Measurements from ENCODE around the gene ABHD1. TPM values are rescaled to one million over a fixed set of nuclear protein-coding genes. Genes with fewer than 3 reads are reported as not detected.
"Not testable (repeated sequence)": the region's sequence is repeated elsewhere in the genome, so short reads cannot be mapped to it uniquely, and the experiment has no call there.

The ABHD1 gene
- polyA plus RNA-seq, 4 donors, result 0.46 to 1.5 (median 0.95) TPM

GRCh38 chr2:27162151-27163121 lies 38.8 kb downstream of the ABHD1 start:
- no peak for DNase-seq (ENCODE audit: low read depth in 4 of 4, low spot score in 3 of 4)

- no peak for DNase-seq (ENCODE audit: low read depth in 4 of 4, low spot score in 3 of 4)
These were observed 41.5 kb downstream of the ABHD1 start for GRCh38 chr2:27164960-27165763.

DNA sequence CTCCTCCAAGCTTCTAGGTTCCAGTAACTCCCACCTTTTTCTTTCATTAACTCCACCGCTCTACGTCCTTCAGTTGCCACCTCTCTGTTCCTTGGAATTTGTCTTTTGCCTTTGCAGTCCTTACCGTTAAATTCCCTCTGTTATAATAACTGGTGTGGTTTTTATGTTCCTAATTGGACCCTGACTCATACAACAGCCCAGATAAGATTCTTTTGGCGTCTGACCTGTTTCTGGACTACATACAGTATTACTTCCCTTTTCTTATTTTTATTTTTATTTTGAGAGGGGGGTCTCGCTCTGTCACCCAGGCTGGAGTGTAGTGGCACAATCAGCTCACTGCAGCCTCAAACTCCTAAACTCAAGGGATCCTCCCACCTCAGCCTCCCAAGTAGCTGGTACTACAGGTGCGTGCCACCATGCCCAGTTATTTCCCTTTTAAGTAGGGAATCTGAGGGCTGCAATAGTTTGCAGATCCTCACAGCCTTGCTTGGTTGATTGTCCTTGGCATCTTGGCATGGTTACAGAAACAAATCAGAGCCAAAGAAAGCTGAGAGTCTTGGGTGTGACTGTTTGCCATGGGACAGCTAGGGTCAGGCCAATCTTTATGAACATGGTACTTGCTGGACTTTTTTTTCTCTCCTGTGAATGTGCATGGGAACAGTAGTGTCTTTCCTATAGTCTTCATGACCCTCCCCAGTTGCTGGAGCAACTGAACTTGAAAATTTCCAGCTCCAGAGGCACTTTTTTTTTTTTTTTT lies 47.1 kb downstream of the ABHD1 start:
- DNase-seq (ENCODE audit: low read depth in 4 of 4, low spot score in 3 of 4), result no peak

DNA sequence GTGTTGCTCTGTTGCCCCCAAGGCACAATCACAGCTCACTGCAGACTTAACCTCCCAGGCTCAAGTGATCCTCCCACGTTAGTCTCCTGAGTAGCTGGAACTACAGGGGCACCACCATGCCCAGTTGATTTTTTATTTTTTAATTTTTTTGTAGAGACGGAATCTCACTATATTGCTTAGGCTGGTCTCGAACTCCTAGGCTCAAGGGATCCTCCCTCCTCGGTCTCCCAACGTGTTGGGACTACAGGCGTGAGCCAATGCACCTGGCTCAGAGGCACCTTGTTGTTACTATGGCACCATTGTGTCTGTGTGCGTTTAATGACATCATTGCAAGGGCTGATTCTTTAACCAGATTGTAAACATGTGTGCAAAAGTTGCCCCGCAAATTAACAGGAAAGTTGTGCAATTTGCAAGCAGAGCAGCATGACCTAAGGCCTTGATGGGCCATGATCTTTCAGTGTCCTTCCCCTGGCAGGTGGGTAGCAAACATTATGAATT lies 47.8 kb downstream of the ABHD1 start:
- DNase-seq (ENCODE audit: low read depth in 4 of 4, low spot score in 3 of 4), result no peak

GRCh38 chr2:27174638-27175037 lies 51.0 kb downstream of the ABHD1 start:
- no peak for DNase-seq (ENCODE audit: low read depth in 4 of 4, low spot score in 3 of 4)

DNA sequence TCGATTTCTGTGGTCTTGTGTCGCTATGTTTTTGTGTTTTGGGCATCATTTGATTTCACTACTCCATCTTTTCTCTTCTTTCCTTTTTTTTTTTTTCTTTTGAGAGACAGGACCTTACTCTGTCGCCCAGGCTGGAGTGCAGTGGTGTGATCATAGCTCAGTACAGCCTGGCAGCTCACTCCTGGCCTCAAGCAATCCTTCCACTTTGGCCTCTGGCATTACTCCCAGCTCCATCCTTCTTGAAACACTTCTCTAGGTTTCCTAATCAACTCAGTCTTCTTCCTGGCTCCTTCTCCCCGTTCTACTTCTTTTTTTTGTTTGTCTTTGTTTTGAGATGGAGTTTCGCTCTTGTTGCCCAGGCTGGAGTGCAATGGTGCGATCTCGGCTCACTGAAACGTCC lies 51.7 kb downstream of the ABHD1 start:
- no peak for DNase-seq (ENCODE audit: low read depth in 4 of 4, low spot score in 3 of 4)

GRCh38 chr2:27175781-27176180 lies 52.2 kb downstream of the ABHD1 start:
- not testable (repeated sequence) for DNase-seq (ENCODE audit: low read depth in 4 of 4, low spot score in 3 of 4)

DNA sequence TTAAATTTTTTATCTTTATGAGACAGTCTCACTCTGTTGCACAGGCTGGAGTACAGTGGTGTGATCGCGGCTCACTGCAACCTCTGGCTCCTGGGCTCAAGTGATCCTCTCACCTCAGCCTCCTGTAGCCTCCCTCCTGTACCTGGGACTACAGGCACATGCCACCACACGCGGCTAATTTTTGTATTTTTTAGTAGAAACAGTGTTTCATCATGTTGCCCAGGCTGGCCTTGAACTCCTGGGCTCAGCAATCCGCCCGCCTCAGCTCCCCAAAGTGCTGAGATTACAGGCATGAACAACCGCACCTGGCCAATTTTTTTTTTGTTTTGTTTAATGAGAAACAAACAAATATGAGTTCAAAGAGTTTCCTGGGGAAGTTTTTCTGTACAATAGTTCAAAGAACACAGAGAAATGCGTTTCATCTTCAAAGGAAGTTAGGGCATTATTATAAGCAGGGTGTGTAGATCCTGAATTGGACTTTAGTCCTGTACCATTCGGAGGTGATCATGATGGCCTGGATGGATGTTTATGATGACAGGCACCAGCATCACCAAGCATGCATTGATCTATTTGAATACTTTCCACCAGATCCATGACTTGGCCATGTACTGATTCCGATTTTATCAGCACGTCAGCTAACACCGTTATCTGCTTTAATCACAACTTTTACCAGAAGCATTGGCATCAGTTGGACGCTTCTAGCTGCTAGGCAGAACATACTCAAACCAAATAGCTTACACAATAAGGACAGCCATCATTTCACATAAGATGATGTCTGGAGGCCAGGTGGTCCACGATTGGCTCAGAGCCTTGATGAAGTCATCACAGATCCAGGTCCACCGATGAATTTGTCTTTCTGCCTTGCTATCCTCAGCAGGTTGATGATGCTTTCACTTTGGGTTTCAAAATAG lies 54.1 kb downstream of the ABHD1 start:
- DNase-seq (ENCODE audit: low read depth in 4 of 4, low spot score in 3 of 4), result no peak

DNA sequence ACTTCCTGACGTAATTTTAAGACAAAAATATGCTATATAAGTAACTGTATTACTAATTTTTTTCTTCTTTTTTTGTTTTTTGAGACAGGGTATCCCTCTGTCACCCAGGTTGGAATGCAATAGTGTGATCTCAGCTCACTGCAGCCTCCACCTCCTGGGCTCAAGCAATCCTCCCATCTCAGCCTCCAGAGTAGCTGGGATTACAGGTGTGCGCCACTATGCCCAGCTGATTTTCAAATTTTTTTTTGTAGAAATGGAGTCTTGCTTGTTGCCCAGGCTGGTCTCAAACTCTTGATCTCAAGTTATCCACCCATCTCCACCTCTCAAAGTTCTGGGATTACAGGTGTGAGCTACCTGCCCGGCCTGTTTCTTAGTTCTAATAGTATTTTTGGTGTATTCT lies 54.9 kb downstream of the ABHD1 start:
- no peak for DNase-seq (ENCODE audit: low read depth in 4 of 4, low spot score in 3 of 4)

DNA sequence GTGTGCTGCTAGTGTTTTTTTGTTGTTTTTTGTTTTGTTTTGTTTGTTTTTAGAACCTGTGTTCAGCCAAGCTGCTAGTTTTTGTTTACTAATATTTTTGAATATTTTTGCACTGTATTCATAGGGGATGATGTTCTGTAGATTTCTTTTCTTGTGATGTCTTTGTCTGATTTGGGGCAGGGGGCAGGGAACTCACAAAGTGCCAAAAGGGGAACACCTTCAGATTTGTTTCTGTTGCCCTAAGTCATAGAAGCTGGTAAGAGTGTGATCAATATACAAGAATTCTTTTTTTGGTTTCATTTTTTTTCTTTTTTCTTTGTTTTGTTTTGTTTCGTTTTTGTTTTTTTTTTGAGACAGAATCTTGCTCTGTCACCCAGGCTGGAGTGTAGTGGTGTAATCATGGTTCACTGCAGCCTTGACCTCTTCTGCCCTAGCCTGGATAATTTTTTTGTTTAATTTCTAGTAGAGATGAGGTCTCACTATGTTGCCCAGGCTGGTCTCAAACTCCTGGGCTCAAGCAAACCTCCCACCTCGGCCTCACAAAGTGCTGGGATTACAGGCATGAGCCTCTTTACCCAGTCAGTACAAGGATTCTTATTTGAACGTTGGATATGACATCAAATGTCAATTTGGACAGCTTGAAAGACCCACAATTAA lies 55.9 kb downstream of the ABHD1 start:
- no peak for DNase-seq (ENCODE audit: low read depth in 4 of 4, low spot score in 3 of 4)

Other genes with a start within 250 kb of the ABHD1 start
- gene MAPRE3, start 153.2 kb upstream of the ABHD1 start, polyA plus RNA-seq (ENCODE audit: insufficient read length in 4 of 4), result 10 to 100 TPM; 10.2 to 17.8 (median 13.1) TPM
- 10 to 100 TPM; 56.9 to 90.7 (median 71.4) TPM for gene TMEM214, start 90.8 kb upstream of the ABHD1 start, polyA plus RNA-seq (ENCODE audit: insufficient read length in 4 of 4)
- 10 to 100 TPM; 30.8 to 66.8 (median 61.1) TPM for gene AGBL5, start 72.1 kb upstream of the ABHD1 start, polyA plus RNA-seq (ENCODE audit: insufficient read length in 4 of 4)
- 100 to 1,000 TPM; 212 to 268 (median 247) TPM for gene OST4, start 52.2 kb upstream of the ABHD1 start, polyA plus RNA-seq (ENCODE audit: insufficient read length in 4 of 4)
- gene EMILIN1, start 45.2 kb upstream of the ABHD1 start, polyA plus RNA-seq (ENCODE audit: insufficient read length in 4 of 4), result 100 to 1,000 TPM in 2 of 4 donors, 10 to 100 TPM in 2; 67.1 to 206 (median 91.1) TPM
- gene KHK, start 37.0 kb upstream of the ABHD1 start, polyA plus RNA-seq (ENCODE audit: insufficient read length in 4 of 4), result 10 to 100 TPM in 3 of 4 donors, 1 to 10 TPM in 1; 6.0 to 52.3 (median 36.3) TPM
- 10 to 100 TPM in 1 of 4 donors, 1 to 10 TPM in 3; 4.4 to 10.5 (median 5.8) TPM for gene CGREF1, start 4.7 kb upstream of the ABHD1 start, polyA plus RNA-seq (ENCODE audit: insufficient read length in 4 of 4)
- 10 to 100 TPM; 44.2 to 58.7 (median 47.3) TPM for gene PREB, start 10.8 kb downstream of the ABHD1 start, polyA plus RNA-seq (ENCODE audit: insufficient read length in 4 of 4)
- gene PRR30, start 15.6 kb downstream of the ABHD1 start, polyA plus RNA-seq (ENCODE audit: insufficient read length in 4 of 4), result not detected
- gene TCF23, start 25.2 kb downstream of the ABHD1 start, polyA plus RNA-seq (ENCODE audit: insufficient read length in 4 of 4), result 1 to 10 TPM in 1 of 4 donors, under 1 TPM in 3; 0.59 to 3.2 (median 0.75) TPM
- gene ATRAID, start 88.2 kb downstream of the ABHD1 start, polyA plus RNA-seq (ENCODE audit: insufficient read length in 4 of 4), result 100 to 1,000 TPM; 142 to 162 (median 153) TPM
- gene SLC5A6, start 88.5 kb downstream of the ABHD1 start, polyA plus RNA-seq (ENCODE audit: insufficient read length in 4 of 4), result 10 to 100 TPM; 19.9 to 48.4 (median 35.2) TPM
- 10 to 100 TPM; 33.7 to 61.4 (median 43.1) TPM for gene CAD, start 93.6 kb downstream of the ABHD1 start, polyA plus RNA-seq (ENCODE audit: insufficient read length in 4 of 4)
- gene SLC30A3, start 139.2 kb downstream of the ABHD1 start, polyA plus RNA-seq (ENCODE audit: insufficient read length in 4 of 4), result 1 to 10 TPM in 3 of 4 donors, under 1 TPM in 1; 0.98 to 8.7 (median 5.3) TPM
- gene DNAJC5G, start 151.6 kb downstream of the ABHD1 start, polyA plus RNA-seq (ENCODE audit: insufficient read length in 4 of 4), result 1 to 10 TPM in 1 of 4 donors, under 1 TPM in 3; 0.18 to 1.7 (median 0.46) TPM
- gene TRIM54, start 158.6 kb downstream of the ABHD1 start, polyA plus RNA-seq (ENCODE audit: insufficient read length in 4 of 4), result 1 to 10 TPM in 3 of 4 donors, under 1 TPM in 1; 0.07 to 6.4 (median 3.9) TPM
- 1 to 10 TPM in 2 of 4 donors, under 1 TPM in 2; 0.53 to 1.3 (median 0.88) TPM for gene UCN, start 184.6 kb downstream of the ABHD1 start, polyA plus RNA-seq (ENCODE audit: insufficient read length in 4 of 4)
- 10 to 100 TPM; 72.0 to 89.4 (median 81.4) TPM for gene MPV17, start 199.3 kb downstream of the ABHD1 start, polyA plus RNA-seq (ENCODE audit: insufficient read length in 4 of 4)
- 10 to 100 TPM; 50.5 to 77.6 (median 70.3) TPM for gene GTF3C2, start 232.9 kb downstream of the ABHD1 start, polyA plus RNA-seq (ENCODE audit: insufficient read length in 4 of 4)
- 10 to 100 TPM; 37.5 to 59.3 (median 48.2) TPM for gene EIF2B4, start 246.5 kb downstream of the ABHD1 start, polyA plus RNA-seq (ENCODE audit: insufficient read length in 4 of 4)
- 100 to 1,000 TPM in 3 of 4 donors, 10 to 100 TPM in 1; 92.7 to 112 (median 102) TPM for gene SNX17, start 246.8 kb downstream of the ABHD1 start, polyA plus RNA-seq (ENCODE audit: insufficient read length in 4 of 4)

Measured in left renal pelvis (tissue), 4 donors.